ENCODE results near the gene CLCN1. TPM values are rescaled to one million over a fixed set of nuclear protein-coding genes. Genes with fewer than 3 reads are reported as not detected.

Gene CLCN1
- total and polyA plus RNA-seq, 2 donors (not counting 3 experiments of a cell fraction or from before 2014, with no cell fraction given) = not detected

DNA sequence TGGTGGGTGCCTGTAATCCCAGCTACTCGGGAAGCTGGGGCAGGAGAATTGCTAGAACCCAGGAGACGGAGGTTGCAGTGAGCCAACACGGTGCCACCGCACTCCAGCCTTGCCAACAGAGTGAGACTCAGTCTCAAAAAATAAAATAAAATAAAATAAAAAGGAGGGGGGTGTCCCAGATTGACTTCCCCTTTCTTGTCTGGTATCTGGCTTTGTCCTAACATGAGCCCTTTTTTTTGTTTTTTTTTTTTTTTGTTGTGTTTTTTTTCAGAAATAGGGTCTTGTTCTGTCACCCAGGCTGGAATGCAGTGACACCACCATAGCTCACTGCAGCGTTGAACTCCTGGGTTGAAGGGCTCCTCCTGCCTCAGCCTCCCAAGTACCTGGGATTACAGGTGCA is 23.0 kb upstream of the CLCN1 start:
- TF ChIP-seq FOS (IDR thresholded peaks at IDR 0.05; ENCODE audit: borderline replicate concordance, insufficient read depth, low read length) (no peak), GATA2 (IDR thresholded peaks at IDR 0.05; ENCODE audit: insufficient read depth, insufficient read length, low read depth, low read length) (no peak), MYC (IDR thresholded peaks at IDR 0.05; ENCODE audit: low read depth, low read length) (no peak), POLR2AphosphoS5 (IDR thresholded peaks at IDR 0.05; ENCODE audit: insufficient read depth, low read depth, low read length) (no peak), EZH2 (IDR thresholded peaks at IDR 0.05; ENCODE audit: borderline replicate concordance, low read depth, low read length, severe bottlenecking) (no peak), POLR2A (IDR thresholded peaks at IDR 0.05; ENCODE audit: low read depth, low read length) (no peak), JUN (IDR thresholded peaks at IDR 0.05; ENCODE audit: borderline replicate concordance, insufficient read depth, insufficient read length, low read depth) (no peak)
- TF ChIP-seq, protein P1, sequence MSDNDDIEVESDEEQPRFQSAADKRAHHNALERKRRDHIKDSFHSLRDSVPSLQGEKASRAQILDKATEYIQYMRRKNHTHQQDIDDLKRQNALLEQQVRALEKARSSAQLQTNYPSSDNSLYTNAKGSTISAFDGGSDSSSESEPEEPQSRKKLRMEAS (IDR thresholded peaks at IDR 0.05; ENCODE audit: insufficient read depth, insufficient read length) = no peak
- TF ChIP-seq, protein P2, sequence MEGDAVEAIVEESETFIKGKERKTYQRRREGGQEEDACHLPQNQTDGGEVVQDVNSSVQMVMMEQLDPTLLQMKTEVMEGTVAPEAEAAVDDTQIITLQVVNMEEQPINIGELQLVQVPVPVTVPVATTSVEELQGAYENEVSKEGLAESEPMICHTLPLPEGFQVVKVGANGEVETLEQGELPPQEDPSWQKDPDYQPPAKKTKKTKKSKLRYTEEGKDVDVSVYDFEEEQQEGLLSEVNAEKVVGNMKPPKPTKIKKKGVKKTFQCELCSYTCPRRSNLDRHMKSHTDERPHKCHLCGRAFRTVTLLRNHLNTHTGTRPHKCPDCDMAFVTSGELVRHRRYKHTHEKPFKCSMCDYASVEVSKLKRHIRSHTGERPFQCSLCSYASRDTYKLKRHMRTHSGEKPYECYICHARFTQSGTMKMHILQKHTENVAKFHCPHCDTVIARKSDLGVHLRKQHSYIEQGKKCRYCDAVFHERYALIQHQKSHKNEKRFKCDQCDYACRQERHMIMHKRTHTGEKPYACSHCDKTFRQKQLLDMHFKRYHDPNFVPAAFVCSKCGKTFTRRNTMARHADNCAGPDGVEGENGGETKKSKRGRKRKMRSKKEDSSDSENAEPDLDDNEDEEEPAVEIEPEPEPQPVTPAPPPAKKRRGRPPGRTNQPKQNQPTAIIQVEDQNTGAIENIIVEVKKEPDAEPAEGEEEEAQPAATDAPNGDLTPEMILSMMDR (IDR thresholded peaks at IDR 0.05; ENCODE audit: extremely low read depth in 1 of 2, insufficient read depth in 1 of 2, low read depth in 1 of 2, low read length in 2 of 2) = no peak
- intact Hi-C loops (cut with micrococcal nuclease) (no loop called here), dilution Hi-C loops (cut with MboI; ENCODE audit: extremely low pct_ligation_motif_present, low sequenced_read_pairs) (no loop called here)
- BruUV-seq (replicated peaks) = no TSS peak
- Histone ChIP-seq H3K9me3 (replicated peaks; ENCODE audit: control insufficient read depth, insufficient read depth, low read length) (no peaks in the 10 kb centered on the region), H3K36me3 (ENCODE audit: control insufficient read depth in 2 of 2, extremely low read depth in 1 of 2, insufficient read depth in 2 of 2, low read length in 2 of 2) (peaks cover 20 to 25% of the 10 kb centered on the region in 2 experiments), H3K9me1 (replicated peaks; ENCODE audit: control insufficient read depth, extremely low read depth, insufficient read depth, low read length) (no peaks in the 10 kb centered on the region), H3K27ac (ENCODE audit: insufficient read depth, low read depth, low read length) (no peak overlapping the region), H3K9ac (replicated peaks; ENCODE audit: extremely low read depth, insufficient read depth, low read length) (no peak overlapping the region), H2AFZ (ENCODE audit: low read depth, low read length) (no peak overlapping the region), H3K79me2 (ENCODE audit: control insufficient read depth, insufficient read depth, low read length) (peaks cover 48% of the 10 kb centered on the region), H3K4me2 (ENCODE audit: insufficient read depth, low read length) (no peak overlapping the region), H4K20me1 (replicated peaks; ENCODE audit: control insufficient read depth, extremely low read depth, insufficient read depth, low read length) (peaks cover 3% of the 10 kb centered on the region), H3K4me1 (ENCODE audit: control insufficient read depth, extremely low read depth, insufficient read depth, low read length) (peaks cover 55% of the 10 kb centered on the region), H3K4me3 (replicated peaks in 1 of 3; ENCODE audit: insufficient read depth in 1 of 3, low read depth in 1 of 3, low read length in 3 of 3) (no peak overlapping the region), H3K27me3 (ENCODE audit: control insufficient read depth in 2 of 2, insufficient read depth in 2 of 2, low read length in 2 of 2) (no peaks in the 10 kb centered on the region)
- FAIRE-seq (no peak), DNase-seq (ENCODE audit: low read depth, low spot score) (no peak)
- POLR2A ChIA-PET = no interaction called here
- CTCF ChIA-PET = interaction anchor here (1.3 to 2.0 kb wide), 3 partner anchors 12 to 78 kb away, joined by 3 to 8 read pairs (median 3); no protein-coding TSS in a partner anchor
